Left forelimb (tissue), 1 donor: ENCODE results near the gene EFCAB7.
A peak's percentile ranks its signal among the peaks of the same experiment; 100 is the strongest.
"Not testable (repeated sequence)": the region's sequence is repeated elsewhere in the genome, so short reads cannot be mapped to it uniquely, and the experiment has no call there.

Experiments used
- DNase-seq: peaks from one replicate; pipeline ENCODE4 v3.0.0-alpha.2; 2018; ENCODE audit warnings: low spot score

Gene EFCAB7

DNA sequence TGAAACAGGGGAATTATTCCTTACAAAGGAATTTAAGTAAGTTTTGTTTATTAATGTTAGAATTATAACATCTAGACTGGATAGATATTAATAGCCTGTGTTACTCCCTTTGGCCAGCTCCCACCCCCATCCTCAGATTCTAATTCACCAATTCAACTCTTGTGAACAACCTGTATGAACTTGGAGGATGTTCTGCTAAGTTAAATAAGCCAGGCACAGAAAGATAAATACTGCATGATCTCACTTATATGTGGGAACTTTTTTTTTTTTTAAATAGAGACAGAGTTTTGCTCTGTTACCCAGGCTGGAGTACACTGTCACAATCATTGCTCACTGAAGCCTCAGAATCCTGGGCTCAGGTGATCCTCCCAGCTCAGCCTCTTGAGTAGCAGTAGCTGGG lies 32.2 kb downstream of the EFCAB7 start:
- DNase-seq, result no peak

GRCh38 chr1:63557365-63557987 lies 34.2 kb downstream of the EFCAB7 start:
- no peak for DNase-seq

GRCh38 chr1:63559357-63559756 lies 36.0 kb downstream of the EFCAB7 start:
- DNase-seq, result no peak

GRCh38 chr1:63563745-63564144 lies 40.4 kb downstream of the EFCAB7 start:
- DNase-seq, result no peak

GRCh38 chr1:63569068-63569467 lies 45.7 kb downstream of the EFCAB7 start:
- no peak for DNase-seq

- DNase-seq, result no peak
Measured at GRCh38 chr1:63569640-63570316, 46.5 kb downstream of the EFCAB7 start.

DNA sequence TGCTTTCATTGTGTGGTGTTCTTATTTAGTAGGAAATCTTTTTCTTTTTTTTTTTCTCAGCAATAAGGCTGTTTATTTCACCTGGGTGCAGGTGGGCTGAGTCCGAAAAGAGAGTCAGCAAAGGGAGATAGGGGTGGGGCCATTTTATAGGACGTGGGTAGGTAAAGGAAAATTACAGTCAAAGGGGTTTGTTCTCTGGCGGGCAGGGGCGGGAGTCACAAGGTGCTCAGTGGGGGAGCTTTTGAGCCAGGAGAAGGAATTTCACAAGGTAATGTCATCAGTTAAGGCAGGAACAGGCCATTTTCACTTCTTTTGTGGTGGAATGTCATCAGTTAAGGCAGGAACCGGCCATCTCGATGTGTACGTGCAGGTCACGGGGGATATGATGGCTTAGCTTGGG lies 49.4 kb downstream of the EFCAB7 start:
- DNase-seq, result not testable (repeated sequence)

DNA sequence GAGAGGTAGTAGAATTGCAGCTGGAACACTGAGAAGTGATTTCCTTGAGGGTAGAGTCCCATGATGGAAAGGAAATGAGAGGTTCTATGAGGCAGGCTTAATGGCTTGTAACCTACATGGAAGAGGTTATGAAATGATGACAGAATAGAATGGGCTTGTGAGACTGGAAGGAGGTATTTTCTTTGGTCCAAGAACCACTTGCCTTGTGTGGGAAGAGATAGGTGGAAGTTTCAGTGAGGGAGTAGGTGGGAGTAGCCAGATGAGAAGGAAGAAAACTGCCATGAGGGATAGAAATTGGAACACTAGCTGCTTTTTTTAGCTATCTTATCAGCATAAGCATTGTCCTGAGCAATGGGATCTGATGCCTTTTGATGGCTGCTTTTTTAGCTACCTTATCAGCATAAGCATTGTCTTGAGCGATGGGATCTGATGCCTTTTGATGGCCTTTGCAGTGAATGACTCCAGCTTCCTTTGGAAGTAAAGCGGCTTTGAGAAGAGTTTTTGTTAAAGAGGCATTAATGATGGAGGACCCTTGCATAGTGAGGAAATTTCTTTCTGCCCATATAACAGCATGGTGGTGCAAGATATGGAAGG lies 51.0 kb downstream of the EFCAB7 start:
- DNase-seq, result not testable (repeated sequence)

DNA sequence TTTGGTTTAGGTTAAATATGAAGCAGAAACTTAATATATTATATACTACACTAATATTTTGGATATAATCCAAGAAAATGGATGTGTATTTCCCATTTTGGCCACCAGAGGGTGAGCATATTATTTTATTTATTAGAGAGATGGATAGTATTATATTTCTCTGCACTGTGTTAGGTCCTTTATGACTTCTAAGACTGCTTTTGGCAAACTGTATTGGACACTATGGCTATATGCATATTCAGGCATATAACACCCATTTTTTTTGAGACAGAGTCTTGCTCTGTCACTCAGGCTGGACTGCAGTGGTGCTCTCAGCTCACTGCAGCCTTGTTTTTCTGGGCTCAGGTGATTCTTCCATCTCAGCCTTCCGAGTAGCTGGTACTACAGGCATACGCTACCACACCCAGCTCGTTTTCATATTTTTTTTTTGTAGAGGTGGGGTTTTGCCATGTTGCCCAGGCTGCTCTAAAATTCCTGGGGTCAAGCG lies 52.1 kb downstream of the EFCAB7 start:
- no peak for DNase-seq

DNA sequence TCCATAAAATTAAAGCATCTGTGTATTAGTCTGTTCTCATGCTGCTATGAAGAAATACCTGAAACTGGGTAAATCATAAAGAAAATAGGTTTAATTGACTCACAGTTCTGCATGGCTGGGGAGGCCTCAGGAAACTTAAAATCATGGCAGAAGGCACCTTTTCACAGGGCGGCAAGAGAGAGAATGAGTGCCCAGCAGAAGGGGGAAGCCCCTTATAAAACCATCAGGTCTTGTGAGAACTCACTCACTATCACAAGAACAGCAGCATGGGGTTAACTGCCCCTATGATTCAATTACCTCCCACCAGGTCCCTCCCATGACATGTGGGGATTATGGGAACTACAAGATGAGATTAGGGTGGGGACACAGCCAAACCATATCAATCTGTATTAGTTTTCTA lies 63.0 kb downstream of the EFCAB7 start:
- not testable (repeated sequence) for DNase-seq

DNA sequence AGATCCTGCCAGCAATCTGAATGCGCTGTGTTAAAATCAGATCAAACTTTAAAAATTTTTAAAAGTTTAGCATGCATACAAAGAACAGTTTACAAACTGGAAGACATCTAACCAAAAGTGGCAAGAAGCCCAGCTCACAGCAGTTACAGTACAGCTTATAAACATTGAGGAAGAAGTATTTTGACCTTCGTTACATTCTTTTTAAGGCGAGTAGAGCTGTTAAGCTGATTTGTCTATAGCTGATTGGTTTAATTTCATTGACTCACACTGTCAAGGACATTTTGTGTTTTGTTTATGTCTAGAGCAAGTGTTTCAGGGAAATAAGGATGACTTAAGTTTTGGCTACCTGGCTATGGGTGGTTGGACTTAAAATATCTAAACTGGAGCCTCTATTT lies 66.8 kb downstream of the EFCAB7 start:
- DNase-seq, result no peak

DNA sequence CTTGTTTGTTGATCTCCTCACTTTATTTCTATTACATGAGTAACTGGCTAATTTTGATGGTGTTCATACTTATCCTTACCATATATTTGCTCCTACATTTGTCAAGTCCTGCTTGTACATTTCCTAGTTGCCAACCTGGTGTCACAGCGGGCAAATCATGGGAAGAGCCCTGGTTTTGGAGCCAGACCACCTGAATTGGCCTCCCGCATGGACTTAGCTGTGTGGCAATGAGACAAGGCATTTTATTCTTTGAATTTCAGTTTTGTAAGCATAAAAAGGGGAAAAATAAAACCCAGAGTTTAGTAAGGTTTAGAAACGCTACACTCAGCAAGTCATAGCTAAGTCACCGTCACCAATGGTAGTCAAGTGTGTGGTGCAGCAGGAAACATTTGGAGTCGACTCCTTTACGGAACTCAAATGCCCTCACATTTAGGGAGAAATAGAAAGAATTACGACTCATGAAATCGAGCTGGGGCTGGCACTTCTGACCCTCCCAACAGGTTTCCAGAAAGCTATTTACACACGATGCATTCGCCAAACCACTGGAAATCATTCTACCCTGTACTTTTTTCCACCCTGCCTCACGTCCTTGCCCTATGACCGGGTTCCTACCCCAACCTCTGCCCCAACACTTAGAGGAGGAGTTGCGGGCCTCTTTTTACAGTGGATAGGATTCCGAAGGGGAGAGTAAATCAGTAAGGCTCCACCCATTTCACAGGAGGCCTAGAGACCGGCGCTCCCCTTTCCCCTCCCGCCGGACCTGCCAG lies 69.4 kb downstream of the EFCAB7 start:
- no peak for DNase-seq

DNA sequence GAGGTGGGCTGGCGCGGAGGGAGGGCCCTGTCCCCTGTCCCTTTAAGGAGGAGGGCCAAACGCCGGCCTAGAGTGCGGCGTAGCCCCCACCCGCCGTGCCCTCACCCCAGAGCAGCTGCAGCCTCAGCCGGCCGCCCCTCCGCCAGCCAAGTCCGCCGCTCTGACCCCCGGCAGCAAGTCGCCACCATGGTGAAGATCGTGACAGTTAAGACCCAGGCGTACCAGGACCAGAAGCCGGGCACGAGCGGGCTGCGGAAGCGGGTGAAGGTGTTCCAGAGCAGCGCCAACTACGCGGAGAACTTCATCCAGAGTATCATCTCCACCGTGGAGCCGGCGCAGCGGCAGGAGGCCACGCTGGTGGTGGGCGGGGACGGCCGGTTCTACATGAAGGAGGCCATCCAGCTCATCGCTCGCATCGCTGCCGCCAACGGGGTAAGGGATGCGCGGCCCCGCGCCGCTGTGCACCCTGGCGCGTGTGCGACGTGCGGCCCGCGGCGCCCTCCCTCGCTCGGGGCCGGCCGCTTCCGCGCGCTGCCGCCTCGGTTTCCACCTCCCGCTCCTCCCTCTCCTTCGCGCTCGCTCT lies 70.1 kb downstream of the EFCAB7 start, which contains the start of gene PGM1:
TSS of gene PGM1 (plus strand) at position 109 of the 583 bp plus-strand sequence. CDS start at position 187, 78 bp downstream.
- peak; percentile 88 for DNase-seq

- no peak for DNase-seq
Measured at GRCh38 chr1:63593886-63594605, 70.7 kb downstream of the EFCAB7 start.

DNA sequence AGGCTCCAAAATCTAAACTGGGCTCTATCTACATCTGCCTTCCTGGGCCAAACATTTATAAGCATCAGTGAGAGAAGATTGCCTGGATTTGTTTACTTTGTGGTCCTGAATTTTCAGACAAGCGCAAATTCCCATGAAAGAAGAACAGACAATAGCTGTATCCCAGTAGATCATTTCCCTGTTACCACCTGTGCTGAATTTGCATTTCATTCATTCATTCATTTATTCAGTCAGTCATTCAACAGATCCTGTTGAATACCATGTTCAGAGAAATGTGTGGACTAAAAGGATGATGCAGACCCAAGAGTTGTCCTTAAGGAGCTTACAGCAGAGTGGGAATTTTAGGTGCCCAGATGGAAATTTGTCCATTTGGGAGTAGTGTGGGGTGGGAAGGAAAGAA lies 72.1 kb downstream of the EFCAB7 start:
- no peak for DNase-seq

- no peak for DNase-seq
Measured at GRCh38 chr1:63599799-63600198, 76.5 kb downstream of the EFCAB7 start.

DNA sequence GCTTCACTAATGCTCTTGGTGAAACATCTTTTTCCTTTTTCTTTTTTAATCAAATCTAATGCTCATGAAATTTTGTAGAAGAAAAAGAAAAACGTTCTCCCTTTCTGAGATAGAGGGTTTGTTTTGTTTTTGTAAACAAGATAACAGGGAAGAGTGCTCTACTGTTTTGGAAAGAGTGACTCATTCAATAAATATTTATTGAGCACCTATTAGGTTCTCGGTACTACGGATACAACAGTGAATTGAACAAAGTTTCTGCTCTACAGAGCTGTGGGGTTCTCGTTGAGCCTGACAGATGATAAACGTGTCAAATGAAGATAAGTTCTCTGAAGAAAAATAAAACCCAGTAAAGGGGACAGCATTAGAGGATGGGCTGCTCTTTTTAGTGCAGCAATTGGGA lies 76.9 kb downstream of the EFCAB7 start:
- DNase-seq, result no peak

DNA sequence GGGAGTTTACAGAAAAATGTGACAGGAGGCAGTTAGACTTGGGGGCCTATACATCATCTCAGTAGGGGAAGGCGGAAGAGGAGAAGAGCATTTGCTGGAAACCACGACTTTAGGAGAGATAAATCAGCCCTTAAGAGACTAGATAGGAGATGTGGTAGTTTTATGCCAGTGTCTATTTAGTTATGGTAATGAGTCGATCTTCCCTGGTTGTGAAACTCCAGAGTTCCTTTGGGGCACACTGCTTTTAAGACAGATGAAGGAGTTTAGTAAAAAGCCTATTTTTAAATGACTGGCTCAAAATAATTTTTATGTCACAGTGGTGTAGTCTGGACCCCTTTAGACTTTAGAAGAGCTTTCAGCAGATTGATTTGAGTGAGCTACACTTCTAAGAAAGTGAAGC lies 77.7 kb downstream of the EFCAB7 start:
- no peak for DNase-seq

DNA sequence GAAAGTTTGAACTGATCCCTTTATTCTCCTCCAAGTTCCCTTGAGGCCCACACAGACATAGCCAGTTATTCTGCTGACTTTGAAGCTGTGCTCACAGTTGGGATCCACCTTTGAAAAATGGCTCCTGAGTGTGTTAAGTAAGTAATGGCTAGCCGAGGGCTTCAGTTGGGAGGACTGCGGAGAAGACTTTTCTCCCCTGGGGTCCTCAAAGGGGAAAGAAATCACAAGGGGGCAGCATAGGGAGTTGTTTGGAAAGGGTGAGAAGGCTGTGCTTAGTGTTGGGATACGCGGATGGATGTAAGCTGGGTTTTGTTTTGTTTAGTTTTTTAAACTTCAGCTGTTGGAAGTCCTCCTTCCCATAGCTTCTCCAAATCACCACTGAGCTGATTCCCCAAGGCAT lies 78.1 kb downstream of the EFCAB7 start:
- DNase-seq, result no peak

- DNase-seq, result no peak
Measured at GRCh38 chr1:63601912-63602311, 78.6 kb downstream of the EFCAB7 start.

DNA sequence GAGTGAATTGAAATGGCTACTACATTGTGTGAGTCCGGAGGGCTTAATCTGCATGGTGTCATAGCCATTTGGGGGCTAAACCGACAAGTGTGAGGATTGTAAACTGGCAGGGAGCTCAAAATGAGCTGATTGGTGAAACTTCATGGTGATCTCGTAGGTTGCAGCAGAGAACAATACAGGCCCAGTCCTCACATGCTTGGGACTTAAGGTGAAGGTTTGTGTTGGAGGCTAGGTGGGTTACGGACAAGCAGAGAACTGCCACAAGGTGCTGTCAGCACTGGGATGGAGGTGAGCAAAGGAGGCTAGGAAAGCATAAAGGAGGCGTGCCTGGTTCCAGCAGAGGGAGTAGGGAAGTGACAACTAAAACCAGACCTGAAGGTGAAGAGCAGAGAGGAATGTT lies 79.3 kb downstream of the EFCAB7 start:
- no peak for DNase-seq

- DNase-seq, result no peak
Measured at GRCh38 chr1:63603810-63604209, 80.5 kb downstream of the EFCAB7 start.
